ENCODE measurements around the gene GCAT. TPM values are rescaled to one million over a fixed set of nuclear protein-coding genes. Genes with fewer than 3 reads are reported as not detected.

GCAT gene
- total RNA-seq, 1 experiment from 2014 or later: 32.3 TPM

DNA sequence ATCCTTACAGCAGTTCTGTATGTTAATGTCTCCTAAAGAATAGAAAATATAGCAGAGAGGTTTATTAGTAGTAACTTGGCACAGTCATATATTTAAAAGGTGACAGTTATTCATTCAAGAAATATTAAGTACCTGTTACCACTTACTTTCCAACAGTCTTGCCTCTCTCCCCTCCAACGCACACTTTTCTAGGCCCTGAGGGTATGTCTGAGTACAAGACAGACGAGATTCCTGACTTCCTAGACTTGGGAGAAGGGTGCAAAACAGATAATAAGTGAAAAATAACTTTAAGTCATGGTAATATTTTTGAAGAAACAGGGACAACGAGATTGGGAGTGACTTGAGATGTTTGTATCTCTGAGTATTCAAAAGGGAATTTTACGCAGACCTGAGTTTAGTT is 43.1 kb downstream of the GCAT start:
- H3K9me2 ChIP-seq (ENCODE audit: insufficient read depth): no peaks in the 10 kb centered on the region
- H3K4me1 ChIP-seq (replicated peaks; ENCODE audit: insufficient read depth): peaks cover 21% of the 10 kb centered on the region
- H3K27ac ChIP-seq: peak overlapping the region; percentile 4; the same call in 1 of the 2 replicates
- CTCF ChIA-PET: interaction anchor here (0.6 kb wide), 2 partner anchors 97 to 379 kb away, joined by 4 to 11 read pairs; no protein-coding TSS in a partner anchor
- H3K27me3 ChIP-seq (ENCODE audit: insufficient read depth, low read depth): no peaks in the 10 kb centered on the region
- H3K4me3 ChIP-seq: peak overlapping the region; percentile 89; the same call in 1 of the 2 replicates
- peak overlapping the region; percentile 96 for H3K4me2 ChIP-seq
- intact Hi-C loops (cut with micrococcal nuclease; ENCODE audit: unreplicated experiment): no loop called here
- no peaks in the 10 kb centered on the region for H3K9me3 ChIP-seq (ENCODE audit: insufficient read depth, low read depth)
- BruUV-seq (replicated peaks): no TSS peak
- TF ChIP-seq, protein P1, sequence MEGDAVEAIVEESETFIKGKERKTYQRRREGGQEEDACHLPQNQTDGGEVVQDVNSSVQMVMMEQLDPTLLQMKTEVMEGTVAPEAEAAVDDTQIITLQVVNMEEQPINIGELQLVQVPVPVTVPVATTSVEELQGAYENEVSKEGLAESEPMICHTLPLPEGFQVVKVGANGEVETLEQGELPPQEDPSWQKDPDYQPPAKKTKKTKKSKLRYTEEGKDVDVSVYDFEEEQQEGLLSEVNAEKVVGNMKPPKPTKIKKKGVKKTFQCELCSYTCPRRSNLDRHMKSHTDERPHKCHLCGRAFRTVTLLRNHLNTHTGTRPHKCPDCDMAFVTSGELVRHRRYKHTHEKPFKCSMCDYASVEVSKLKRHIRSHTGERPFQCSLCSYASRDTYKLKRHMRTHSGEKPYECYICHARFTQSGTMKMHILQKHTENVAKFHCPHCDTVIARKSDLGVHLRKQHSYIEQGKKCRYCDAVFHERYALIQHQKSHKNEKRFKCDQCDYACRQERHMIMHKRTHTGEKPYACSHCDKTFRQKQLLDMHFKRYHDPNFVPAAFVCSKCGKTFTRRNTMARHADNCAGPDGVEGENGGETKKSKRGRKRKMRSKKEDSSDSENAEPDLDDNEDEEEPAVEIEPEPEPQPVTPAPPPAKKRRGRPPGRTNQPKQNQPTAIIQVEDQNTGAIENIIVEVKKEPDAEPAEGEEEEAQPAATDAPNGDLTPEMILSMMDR (conservative IDR thresholded peaks at IDR 0.05): no peak
- no peak for TF ChIP-seq EZH2 (IDR thresholded peaks at IDR 0.05; ENCODE audit: low read depth)
- peaks cover 42% of the 10 kb centered on the region for H4K20me1 ChIP-seq (ENCODE audit: insufficient read depth)
- peaks cover 75% of the 10 kb centered on the region for H3F3A ChIP-seq (ENCODE audit: insufficient read depth, low read depth)
- H3K36me3 ChIP-seq (ENCODE audit: low read depth): peaks cover 47% of the 10 kb centered on the region
- POLR2A ChIA-PET (ENCODE audit: unreplicated experiment): no interaction called here
- no peak overlapping the region for H2AFZ ChIP-seq
- no peak for DNase-seq
- H3K79me2 ChIP-seq (ENCODE audit: low read depth): peaks cover 82% of the 10 kb centered on the region

GRCh38 chr22:37852418-37852817 is 44.7 kb downstream of the GCAT start:
- peaks cover 74% of the 10 kb centered on the region for H3F3A ChIP-seq (ENCODE audit: insufficient read depth, low read depth)
- TF ChIP-seq EZH2 (IDR thresholded peaks at IDR 0.05; ENCODE audit: low read depth): no peak
- TF ChIP-seq, protein P1 (conservative IDR thresholded peaks at IDR 0.05): no peak
- H3K4me1 ChIP-seq (replicated peaks; ENCODE audit: insufficient read depth): peaks cover 19% of the 10 kb centered on the region
- intact Hi-C loops (cut with micrococcal nuclease; ENCODE audit: unreplicated experiment): no loop called here
- no peak overlapping the region for H3K4me3 ChIP-seq
- peaks cover 47% of the 10 kb centered on the region for H4K20me1 ChIP-seq (ENCODE audit: insufficient read depth)
- H2AFZ ChIP-seq: no peak overlapping the region
- peaks cover 79% of the 10 kb centered on the region for H3K79me2 ChIP-seq (ENCODE audit: low read depth)
- POLR2A ChIA-PET (ENCODE audit: unreplicated experiment): interaction anchor here (0.7 kb wide), 1 partner anchor 27 kb away, joined by 3 read pairs; no protein-coding TSS in a partner anchor
- H3K27ac ChIP-seq: no peak overlapping the region
- no peak overlapping the region for H3K4me2 ChIP-seq
- no peaks in the 10 kb centered on the region for H3K27me3 ChIP-seq (ENCODE audit: insufficient read depth, low read depth)
- CTCF ChIA-PET: interaction anchor here (0.6 to 0.7 kb wide), 2 partner anchors 17 to 177 kb away, joined by 4 read pairs; no protein-coding TSS in a partner anchor
- H3K36me3 ChIP-seq (ENCODE audit: low read depth): peaks cover 58% of the 10 kb centered on the region
- BruUV-seq (replicated peaks): no TSS peak
- DNase-seq: no peak
- no peaks in the 10 kb centered on the region for H3K9me3 ChIP-seq (ENCODE audit: insufficient read depth, low read depth)
- no peaks in the 10 kb centered on the region for H3K9me2 ChIP-seq (ENCODE audit: insufficient read depth)

DNA sequence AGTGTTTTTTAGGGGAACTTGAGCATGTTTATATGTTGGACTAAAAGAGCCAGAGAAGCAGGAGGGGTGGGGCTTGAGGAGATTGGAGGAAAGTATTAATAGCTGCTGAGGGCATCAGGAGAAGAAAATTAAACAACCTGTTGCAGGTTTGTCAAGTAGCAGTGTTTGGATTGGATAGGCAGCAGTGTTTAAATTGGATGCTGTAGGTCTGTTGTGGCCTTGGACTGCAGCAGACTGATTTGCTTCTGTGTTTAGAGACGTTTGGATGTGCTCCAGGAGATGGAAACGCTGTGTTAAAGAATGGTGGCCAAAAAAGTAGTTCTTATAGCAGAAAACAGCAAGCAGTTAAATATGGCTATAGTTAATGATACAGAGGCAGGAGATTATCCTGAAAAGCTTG is 47.2 kb downstream of the GCAT start:
- Histone ChIP-seq H3F3A (ENCODE audit: insufficient read depth, low read depth) (peaks cover 78% of the 10 kb centered on the region), H3K9me2 (ENCODE audit: insufficient read depth) (no peaks in the 10 kb centered on the region), H3K36me3 (ENCODE audit: low read depth) (peaks cover 74% of the 10 kb centered on the region), H3K79me2 (ENCODE audit: low read depth) (peaks cover 60% of the 10 kb centered on the region), H3K9me3 (ENCODE audit: insufficient read depth, low read depth) (no peaks in the 10 kb centered on the region), H3K27me3 (ENCODE audit: insufficient read depth, low read depth) (no peaks in the 10 kb centered on the region), H3K27ac (no peak overlapping the region), H3K4me3 (no peak overlapping the region), H3K4me1 (replicated peaks; ENCODE audit: insufficient read depth) (peaks cover 11% of the 10 kb centered on the region), H3K4me2 (no peak overlapping the region), H4K20me1 (ENCODE audit: insufficient read depth) (peaks cover 54% of the 10 kb centered on the region), H2AFZ (no peak overlapping the region)
- CTCF ChIA-PET: interaction anchor here (0.6 kb wide), 3 partner anchors 8 to 133 kb away, joined by 3 to 8 read pairs (median 4); no protein-coding TSS in a partner anchor
- POLR2A ChIA-PET (ENCODE audit: unreplicated experiment): interaction anchor here (0.7 kb wide), 1 partner anchor 48 kb away, joined by 3 read pairs; no protein-coding TSS in a partner anchor
- DNase-seq: no peak
- BruUV-seq (replicated peaks): no TSS peak
- intact Hi-C loops (cut with micrococcal nuclease; ENCODE audit: unreplicated experiment): no loop called here
- TF ChIP-seq, protein P1 (conservative IDR thresholded peaks at IDR 0.05): no peak
- TF ChIP-seq EZH2 (IDR thresholded peaks at IDR 0.05; ENCODE audit: low read depth): no peak

Measured in PC-9 (cell line).